Measurements from ENCODE around the gene NCK2. TPM values are rescaled to one million over a fixed set of nuclear protein-coding genes. Genes with fewer than 3 reads are reported as not detected.

NCK2 gene
- total RNA-seq, 1 experiment from 2014 or later = 19.9 TPM

DNA sequence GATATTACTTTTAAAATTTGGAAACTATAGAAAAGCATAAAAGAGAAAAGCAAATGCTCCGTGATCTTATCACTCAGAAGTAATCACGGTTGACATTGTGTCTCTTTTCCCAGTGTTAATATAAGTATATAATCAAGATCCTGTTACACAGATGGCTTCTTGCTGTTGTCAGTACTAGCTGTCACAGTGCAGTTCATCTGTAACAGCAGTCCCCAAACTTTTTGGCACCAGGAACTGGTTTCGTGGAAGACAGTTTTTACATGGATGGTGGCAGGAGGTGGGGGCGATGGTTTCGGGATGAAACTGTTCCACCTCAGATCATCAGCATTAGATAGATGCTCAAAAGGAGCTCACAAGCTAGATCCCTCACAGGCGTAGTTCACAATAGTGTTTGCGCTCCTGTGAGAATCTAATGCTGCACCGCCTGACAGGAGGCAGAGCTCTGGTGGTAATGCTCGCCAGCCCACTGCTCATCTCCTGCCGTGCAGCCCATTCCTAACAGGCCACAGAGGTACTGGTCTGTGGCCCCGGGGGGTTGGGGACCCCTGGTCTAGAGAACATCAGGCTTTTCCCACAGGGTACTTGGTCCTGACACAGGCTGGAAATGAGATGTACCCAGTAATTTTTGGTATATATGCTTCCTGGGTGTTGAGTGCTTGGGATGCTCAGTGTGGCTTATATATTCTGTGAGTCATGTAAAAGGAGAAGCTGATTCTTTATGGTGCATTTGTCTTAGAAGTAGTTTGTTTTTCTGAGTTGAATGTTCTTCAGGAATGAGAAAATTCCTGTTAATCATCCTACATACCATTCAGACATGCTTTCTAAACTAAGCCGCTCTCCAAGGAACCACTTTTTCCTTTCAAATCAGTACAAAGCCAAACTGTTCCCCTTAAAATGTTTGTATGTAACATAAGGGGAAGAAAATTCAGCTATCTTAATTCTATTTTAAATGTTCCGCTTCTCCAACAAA is 121.8 kb downstream of the NCK2 start:
- DNase-seq (ENCODE audit: extremely low read depth, low read depth) = no peak

DNA sequence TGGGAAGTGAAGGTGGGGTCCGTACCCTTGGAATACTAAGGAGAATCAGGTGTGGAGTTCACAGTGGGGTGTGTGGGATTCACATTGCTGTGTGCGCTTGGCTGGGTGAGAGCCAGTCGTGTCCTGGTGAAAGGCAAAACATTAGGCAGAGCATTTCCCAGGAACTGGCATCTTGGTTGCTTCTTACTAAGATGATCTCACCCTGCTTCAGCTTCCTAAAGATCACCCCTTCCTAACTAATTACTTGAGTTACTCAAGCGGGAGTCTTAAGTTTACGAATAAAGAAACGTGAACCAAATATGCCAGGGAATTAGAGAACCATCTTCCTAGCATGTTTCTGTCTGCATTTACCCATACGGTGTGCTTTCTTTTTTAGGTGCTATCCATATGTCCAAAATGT is 122.9 kb downstream of the NCK2 start:
- no peak for DNase-seq (ENCODE audit: extremely low read depth, low read depth)

DNA sequence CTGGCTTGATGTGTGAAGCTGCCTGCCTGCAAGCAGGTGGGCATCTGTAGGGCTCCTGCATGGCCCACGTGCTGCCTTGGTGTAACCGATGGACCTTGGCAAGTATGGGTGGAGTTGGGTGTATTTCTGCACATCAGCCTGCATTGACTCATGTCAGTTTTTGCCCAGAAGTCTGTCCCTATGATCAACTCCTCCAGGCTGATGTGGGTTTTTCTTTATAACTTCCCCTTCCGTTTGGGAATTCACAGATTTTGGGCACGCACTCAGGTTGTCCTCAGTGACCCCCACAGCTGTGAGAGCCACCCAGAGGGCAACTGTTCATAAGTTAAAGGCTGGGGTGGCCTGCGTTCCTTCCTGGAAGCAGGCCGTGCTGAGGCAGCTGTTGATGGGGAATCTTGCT is 123.3 kb downstream of the NCK2 start:
- DNase-seq (ENCODE audit: extremely low read depth, low read depth) = no peak

DNA sequence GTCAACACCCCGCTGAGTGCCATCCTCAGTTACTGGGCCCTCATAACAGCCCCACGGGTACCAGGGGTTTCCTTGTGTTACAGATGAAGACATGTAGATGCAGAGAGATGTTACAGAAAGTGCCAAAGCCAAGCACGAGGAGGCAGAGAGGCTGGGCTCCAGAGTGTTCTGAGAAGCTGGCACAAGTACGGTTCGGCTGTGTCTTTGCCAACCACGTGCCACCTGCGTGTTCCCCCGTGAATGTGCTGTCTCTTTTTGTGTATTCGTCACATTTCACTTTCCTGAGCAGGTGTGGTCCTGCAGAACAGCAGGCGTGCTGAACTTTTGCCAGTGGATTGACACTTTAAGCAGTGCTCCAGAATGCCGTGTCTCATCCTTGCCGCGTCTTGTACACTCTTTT is 124.6 kb downstream of the NCK2 start:
- no peak for DNase-seq (ENCODE audit: extremely low read depth, low read depth)

DNA sequence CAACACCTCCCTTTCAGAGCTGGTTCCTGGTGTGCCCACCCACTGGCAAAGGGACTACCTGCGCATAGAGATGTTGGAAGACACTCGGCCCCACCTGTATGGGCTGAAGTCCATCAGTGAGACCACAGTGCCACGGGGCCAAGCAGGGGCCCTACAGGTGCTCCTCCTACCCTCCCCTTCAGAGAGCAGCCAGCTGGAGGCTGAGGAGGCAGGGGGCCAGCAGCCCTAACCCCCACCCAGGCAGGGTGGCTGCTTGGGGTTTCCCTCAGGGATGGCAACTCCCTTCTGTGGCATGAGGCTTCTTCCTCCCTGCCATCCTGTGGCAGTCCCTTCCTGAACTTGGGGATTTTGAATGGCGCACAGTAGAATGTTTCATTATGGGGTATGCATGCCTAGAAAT is 125.3 kb downstream of the NCK2 start:
- no peak for DNase-seq (ENCODE audit: extremely low read depth, low read depth)

DNA sequence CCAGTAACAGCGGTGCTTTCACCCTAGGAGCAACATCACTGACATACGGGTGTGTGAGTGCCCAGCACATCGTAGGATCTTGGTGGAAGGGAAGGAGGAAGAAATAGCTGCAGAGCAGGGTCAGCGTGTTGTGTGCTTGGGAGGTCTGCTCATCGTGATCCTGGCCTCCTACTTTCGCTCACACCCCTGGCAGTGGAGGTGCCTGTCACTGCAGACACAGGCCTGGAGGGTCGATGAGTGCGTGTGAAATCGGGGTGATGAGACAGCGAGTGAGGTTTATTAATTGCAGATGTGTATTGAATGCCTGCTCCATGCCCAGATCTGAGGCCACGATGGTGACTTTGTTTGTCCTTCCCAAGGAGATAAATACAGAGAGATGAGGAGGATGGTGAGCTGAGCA is 126.1 kb downstream of the NCK2 start:
- DNase-seq (ENCODE audit: extremely low read depth, low read depth) = no peak

DNA sequence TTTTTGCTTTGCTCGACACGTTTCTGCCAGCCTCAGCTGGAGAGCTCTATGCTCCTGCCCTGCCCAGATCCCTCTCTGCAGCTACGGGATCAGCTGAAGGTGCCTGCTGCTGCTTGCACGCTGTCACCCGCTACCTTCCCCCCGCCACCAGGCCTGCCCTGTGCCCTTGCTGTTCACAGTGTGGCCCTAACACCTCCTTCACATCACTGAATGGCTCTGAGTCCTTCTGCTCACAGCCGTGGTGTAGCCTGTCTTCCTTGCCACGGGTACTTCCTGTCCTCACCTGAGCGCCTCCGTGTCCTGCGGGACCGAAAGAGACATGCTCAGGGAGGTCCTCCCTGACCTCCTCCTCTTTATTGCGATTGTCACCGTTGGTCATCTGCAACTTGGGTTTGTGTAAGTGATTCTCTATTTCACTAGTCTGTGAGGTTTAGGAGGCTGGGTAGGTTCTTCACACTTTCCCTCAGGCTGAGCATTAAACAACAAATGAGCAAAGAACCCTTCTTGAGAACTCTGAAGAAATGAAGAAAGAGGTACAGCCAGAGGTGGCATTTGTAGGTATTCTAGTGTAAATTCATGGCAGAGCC is 127.5 kb downstream of the NCK2 start:
- no peak for DNase-seq (ENCODE audit: extremely low read depth, low read depth)

DNA sequence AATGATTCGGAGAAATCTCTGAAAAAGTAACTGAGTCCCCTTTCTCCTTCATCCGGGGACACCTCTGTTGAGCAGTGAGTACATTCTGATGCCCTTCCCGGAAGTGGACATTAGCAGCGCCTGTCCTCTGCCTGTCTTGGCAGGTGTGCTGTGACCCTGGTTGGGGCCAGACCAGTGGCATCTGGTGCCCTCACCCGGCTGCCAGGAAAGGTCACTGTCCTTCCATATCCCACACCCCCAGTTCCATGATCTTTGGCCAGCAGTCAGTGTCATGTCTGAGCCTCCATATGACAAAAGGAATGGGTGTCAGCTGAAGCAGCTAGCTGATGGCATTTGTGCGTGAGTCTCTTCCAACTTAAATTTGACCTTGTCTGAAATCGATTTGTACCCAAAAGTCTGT is 128.1 kb downstream of the NCK2 start:
- DNase-seq (ENCODE audit: extremely low read depth, low read depth) = no peak

DNA sequence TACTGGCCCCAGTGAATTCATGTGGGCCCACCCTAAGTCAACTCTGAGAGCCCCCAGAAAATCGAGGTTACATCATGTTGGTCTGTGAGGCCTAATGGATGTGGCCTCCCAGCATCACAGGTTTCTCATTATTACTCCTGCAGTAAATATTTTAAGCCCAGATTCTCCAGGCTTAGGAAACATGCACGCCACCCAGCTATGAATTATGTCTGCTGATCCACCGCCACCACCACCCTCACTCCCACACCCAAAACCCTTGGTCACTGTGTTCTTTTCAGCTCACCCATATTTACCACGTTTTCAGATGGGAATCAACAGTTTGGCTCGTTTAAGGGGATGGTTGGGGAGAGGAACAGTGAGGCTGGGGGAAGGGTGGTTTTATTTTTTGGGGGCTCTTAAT is 128.6 kb downstream of the NCK2 start:
- no peak for DNase-seq (ENCODE audit: extremely low read depth, low read depth)

DNA sequence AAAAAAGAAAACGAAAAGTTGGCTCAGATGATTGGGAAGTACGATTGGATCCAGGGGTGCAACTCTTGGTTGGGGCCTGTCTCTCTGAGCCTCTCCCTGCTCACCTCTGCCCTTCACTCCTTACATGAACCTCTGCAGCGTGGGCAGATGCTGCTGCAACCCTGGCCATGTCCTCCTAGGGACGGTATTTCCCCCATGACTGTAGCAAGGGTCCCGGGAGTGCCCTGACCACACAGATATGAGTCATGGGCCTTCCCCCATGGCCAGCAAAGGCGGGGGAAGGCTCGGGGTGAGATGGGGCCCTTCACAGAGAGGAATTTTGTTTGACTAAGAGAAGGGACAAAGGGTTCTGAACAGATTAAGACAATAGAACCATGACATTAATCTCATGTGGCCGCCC is 129.0 kb downstream of the NCK2 start:
- no peak for DNase-seq (ENCODE audit: extremely low read depth, low read depth)

DNA sequence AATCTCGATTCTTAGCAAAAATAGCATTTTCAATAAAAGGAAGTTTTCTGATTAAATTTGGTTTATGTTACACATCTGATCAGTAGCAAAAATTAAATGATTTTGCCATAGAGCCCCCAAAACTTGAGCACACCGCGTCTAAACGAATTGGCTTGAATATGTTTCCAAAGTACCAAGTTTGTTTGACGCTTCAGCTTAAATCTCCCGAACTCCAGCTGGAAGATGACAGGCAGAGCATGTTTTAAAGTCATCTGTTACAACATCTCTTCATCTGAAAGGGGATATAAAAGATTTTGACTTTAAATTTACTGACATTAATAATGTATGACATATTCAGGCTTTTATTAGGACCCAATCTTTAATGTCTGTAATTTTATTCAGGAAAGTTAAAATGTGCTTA is 129.8 kb downstream of the NCK2 start:
- DNase-seq (ENCODE audit: extremely low read depth, low read depth) = no peak

DNA sequence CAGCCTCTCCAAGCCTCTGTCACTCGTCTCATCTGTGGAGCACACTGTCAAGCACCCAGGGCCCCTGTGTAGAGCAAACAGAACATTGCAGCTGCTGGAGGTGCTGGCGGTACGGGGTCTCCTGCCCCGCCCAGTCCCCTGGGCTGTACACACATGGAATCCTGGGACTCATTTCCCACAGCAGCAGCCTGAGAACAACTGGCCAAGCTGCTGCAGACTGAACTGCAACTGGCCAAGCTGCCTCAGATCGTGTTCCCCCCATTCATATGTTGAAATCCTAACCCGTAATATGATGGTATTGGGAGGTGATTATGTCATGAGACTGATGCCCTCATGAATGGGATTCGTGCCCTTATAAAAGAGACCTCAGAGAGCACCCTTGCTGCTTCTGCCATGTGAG is 130.5 kb downstream of the NCK2 start:
- DNase-seq (ENCODE audit: extremely low read depth, low read depth) = no peak

DNA sequence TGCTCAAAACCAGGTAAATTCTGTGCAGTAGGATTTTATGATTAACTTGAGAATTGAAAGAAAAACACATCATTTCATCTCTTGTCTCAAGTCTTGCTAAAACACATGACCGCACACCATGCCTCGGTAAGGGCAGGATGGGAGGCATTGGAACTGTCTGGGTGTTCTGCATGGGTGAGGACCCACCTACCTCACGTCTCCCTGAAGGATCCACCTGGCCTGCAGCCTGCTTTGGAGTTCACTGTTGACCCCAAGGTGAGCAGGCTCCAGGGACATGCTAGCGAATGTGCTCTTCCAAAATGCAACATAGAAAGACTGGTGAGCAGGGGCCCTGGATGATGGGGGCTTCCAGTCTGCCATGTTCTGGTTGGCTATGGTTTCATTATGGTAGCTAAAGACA is 131.5 kb downstream of the NCK2 start:
- no peak for DNase-seq (ENCODE audit: extremely low read depth, low read depth)

DNA sequence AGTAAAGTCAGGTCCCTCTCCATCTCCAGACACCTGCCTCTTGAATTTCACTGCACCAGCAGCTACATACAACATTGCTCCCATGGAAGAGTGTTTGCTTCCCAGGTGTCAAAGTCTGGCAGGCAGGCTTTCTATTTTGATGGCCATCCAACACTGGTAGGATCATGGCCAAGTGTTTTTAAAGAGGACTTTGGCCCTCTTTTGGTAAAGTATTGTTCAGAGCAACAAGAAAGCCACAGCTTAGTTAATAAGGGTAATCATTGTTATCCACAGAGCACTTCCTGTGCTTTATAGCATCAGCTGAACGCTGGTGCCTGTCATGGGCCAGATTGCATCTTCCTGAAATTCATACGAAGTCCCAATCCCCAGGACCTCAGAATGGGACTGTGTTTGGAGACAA is 133.2 kb downstream of the NCK2 start:
- DNase-seq (ENCODE audit: extremely low read depth, low read depth) = no peak

DNA sequence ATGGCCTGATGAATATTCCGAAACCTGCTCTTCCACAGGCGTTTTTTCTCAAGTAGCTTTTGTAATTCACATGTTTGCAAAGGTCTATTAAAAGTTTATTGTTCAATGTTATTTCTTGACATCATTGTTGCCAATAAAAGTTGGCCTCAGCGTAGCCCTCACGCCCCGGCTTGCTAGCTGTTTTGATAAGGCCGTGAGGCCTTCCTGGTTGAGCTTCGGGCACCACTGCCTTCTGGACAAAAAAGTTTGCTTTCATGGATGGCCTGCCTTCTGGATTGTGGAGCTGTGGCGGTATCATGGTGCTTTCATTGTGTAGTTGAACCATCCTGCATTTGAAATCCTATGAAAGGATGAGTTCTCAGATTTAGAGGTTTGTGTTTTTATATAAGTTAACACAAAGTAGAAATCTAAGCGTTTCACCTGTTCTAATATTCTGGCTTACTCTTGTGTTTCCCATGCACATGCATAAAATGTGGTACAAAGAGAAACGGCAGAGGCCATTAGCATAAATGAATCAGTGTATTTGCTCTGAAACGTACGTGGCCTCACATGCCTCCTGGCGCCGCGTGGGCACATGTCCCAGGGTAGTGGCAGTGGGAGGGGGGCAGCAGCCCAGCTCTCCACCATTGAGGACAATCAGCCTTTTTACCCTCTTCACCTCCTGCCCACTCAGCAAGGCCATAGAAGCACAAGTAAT is 134.5 kb downstream of the NCK2 start:
- DNase-seq (ENCODE audit: extremely low read depth, low read depth) = no peak

DNA sequence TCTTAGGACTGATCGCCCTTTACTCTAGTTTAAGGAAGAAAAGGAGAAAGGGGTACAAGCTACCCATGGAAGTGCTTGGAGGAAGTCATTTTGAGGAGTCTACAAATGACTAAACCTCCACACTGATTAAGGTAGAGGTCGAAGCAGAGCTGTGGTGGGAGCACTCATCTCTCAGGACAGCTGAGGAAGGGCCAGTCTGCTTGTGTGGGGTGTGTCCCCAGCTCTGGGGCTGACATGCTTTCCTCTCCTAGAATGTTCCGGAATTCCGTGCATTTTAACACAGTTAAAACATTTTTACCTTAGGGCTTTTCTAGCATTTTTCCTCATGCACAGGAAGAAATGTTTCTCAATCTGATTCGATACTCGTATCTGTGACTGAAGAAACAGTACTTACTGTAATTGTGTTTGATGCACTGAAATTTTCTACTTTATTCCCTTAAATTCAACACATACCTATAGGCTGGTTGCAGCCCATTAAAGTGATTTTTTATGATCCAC is 135.1 kb downstream of the NCK2 start:
- no peak for DNase-seq (ENCODE audit: extremely low read depth, low read depth)

DNA sequence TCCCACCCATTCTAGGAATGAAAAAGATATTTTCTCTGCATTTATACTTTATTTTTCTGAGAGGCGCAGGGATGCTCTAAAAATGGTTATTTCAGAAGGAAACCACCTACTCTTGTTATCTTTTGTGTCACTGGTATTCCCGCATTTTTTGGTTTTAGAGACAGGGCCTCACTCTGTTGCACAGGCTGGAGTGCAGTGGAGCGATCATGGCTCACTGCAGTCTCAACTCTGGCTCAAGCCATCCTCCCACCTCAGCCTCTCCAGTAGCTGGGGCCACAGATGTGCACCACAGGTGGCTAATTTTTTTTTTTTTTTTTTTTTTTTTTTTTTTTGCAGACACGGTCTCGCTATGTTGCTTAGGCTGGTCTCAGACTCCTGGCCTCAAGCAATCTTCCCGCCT is 135.9 kb downstream of the NCK2 start:
- no peak for DNase-seq (ENCODE audit: extremely low read depth, low read depth)

DNA sequence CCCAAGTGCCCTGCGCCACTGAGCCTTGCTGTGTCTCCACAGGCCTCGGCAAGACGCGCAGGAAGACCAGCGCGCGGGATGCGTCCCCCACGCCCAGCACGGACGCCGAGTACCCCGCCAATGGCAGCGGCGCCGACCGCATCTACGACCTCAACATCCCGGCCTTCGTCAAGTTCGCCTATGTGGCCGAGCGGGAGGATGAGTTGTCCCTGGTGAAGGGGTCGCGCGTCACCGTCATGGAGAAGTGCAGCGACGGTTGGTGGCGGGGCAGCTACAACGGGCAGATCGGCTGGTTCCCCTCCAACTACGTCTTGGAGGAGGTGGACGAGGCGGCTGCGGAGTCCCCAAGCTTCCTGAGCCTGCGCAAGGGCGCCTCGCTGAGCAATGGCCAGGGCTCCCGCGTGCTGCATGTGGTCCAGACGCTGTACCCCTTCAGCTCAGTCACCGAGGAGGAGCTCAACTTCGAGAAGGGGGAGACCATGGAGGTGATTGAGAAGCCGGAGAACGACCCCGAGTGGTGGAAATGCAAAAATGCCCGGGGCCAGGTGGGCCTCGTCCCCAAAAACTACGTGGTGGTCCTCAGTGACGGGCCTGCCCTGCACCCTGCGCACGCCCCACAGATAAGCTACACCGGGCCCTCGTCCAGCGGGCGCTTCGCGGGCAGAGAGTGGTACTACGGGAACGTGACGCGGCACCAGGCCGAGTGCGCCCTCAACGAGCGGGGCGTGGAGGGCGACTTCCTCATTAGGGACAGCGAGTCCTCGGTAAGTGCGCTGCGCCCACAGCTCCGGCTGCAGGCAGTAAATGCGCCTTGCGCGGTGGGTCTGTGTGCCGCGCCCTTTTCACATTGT is 136.8 kb downstream of the NCK2 start:
- no peak for DNase-seq (ENCODE audit: extremely low read depth, low read depth)

DNA sequence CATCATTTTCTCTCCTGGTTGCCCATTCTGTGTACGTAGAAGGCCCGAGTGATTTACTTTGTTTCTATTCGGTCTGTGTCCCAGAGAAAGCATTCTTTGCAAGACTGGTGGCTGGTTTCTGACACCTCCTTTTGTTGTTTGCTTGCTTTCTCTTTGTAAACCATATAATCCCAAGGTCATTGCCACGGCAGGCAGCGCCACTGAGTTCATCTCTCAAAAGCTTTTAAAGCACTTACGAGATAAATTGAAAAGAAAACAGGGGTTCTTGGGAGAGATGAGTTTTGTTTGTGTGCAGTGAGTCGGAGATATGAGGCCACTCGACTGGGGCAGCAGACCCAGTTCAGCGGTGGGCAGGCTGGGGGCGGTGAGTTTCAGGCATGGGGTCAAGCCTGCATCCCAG is 137.6 kb downstream of the NCK2 start:
- DNase-seq (ENCODE audit: extremely low read depth, low read depth) = no peak

DNA sequence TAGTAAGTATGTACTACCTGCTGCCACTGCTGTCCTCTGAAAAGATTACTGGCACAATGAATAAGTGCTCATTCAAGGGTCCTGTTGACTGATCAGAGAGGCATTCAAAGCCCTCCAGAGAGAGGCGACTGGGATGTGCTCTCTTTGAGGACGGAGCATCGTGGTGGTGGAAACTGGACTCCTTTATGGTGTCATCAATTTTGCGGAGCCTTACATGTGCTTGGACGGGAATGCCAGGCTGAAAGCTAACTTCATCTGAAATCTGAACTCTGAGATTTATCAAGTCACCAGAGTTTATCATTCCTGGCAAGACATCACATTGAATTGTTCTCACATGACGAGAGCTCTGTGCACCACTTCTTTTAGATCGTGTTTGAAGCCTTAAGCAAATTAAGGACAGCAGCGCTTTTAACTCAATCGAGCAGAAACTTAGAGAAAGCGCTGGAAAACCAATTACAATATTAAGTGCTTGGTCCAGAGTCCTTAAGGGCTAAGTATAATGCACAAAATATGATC is 138.3 kb downstream of the NCK2 start:
- no peak for DNase-seq (ENCODE audit: extremely low read depth, low read depth)
